ENCODE measurements around the gene CXCR1. TPM values are rescaled to one million over a fixed set of nuclear protein-coding genes. Genes with fewer than 3 reads are reported as not detected.

Gene CXCR1
- total RNA-seq, 1 donor, result not detected

GRCh38 chr2:218146056-218146455, 20.7 kb downstream of the CXCR1 start:
- peaks cover 38% of the 10 kb centered on the region for H3K27me3 ChIP-seq (ENCODE audit: insufficient read depth, low read length)
- H3K4me1 ChIP-seq (ENCODE audit: insufficient read depth, low read length), result no peaks in the 10 kb centered on the region
- no peaks in the 10 kb centered on the region for H3K79me2 ChIP-seq (ENCODE audit: insufficient read depth, low read length)
- no peaks in the 10 kb centered on the region for H3K36me3 ChIP-seq (ENCODE audit: insufficient read depth, low read length)
- no peak for DNase-seq (ENCODE audit: insufficient read length, low spot score, missing footprints)
- H2AFZ ChIP-seq (ENCODE audit: low read length), result no peak overlapping the region
- no peaks in the 10 kb centered on the region for H4K20me1 ChIP-seq (ENCODE audit: insufficient read depth, low read length)
- H3K27ac ChIP-seq (ENCODE audit: low read depth, low read length), result no peak overlapping the region
- no peaks in the 10 kb centered on the region for H3K9me3 ChIP-seq (ENCODE audit: low read depth, low read length)
- no peak overlapping the region for H3K4me2 ChIP-seq (ENCODE audit: insufficient read depth, low read length)
- H3K4me3 ChIP-seq (ENCODE audit: insufficient read depth, low read length), result no peak overlapping the region
- TF ChIP-seq CTCF (IDR thresholded peaks at IDR 0.05; ENCODE audit: extremely low read depth, low read depth, low read length), result no peak

GRCh38 chr2:218145124-218145523, 21.6 kb downstream of the CXCR1 start:
- H3K36me3 ChIP-seq (ENCODE audit: insufficient read depth, low read length), result no peaks in the 10 kb centered on the region
- no peaks in the 10 kb centered on the region for H4K20me1 ChIP-seq (ENCODE audit: insufficient read depth, low read length)
- no peaks in the 10 kb centered on the region for H3K79me2 ChIP-seq (ENCODE audit: insufficient read depth, low read length)
- H3K4me2 ChIP-seq (ENCODE audit: insufficient read depth, low read length), result no peak overlapping the region
- peaks cover 37% of the 10 kb centered on the region for H3K27me3 ChIP-seq (ENCODE audit: insufficient read depth, low read length)
- no peak for TF ChIP-seq CTCF (IDR thresholded peaks at IDR 0.05; ENCODE audit: extremely low read depth, low read depth, low read length)
- DNase-seq (ENCODE audit: insufficient read length, low spot score, missing footprints), result no peak
- H3K27ac ChIP-seq (ENCODE audit: low read depth, low read length), result no peak overlapping the region
- H3K4me1 ChIP-seq (ENCODE audit: insufficient read depth, low read length), result no peaks in the 10 kb centered on the region
- no peaks in the 10 kb centered on the region for H3K9me3 ChIP-seq (ENCODE audit: low read depth, low read length)
- no peak overlapping the region for H3K4me3 ChIP-seq (ENCODE audit: insufficient read depth, low read length)
- H2AFZ ChIP-seq (ENCODE audit: low read length), result no peak overlapping the region

GRCh38 chr2:218138047-218138446, 28.7 kb downstream of the CXCR1 start:
- no peak for TF ChIP-seq CTCF (IDR thresholded peaks at IDR 0.05; ENCODE audit: extremely low read depth, low read depth, low read length)
- no peak overlapping the region for H3K4me2 ChIP-seq (ENCODE audit: insufficient read depth, low read length)
- H2AFZ ChIP-seq (ENCODE audit: low read length), result no peak overlapping the region
- no peaks in the 10 kb centered on the region for H3K79me2 ChIP-seq (ENCODE audit: insufficient read depth, low read length)
- H3K36me3 ChIP-seq (ENCODE audit: insufficient read depth, low read length), result no peaks in the 10 kb centered on the region
- no peak overlapping the region for H3K27ac ChIP-seq (ENCODE audit: low read depth, low read length)
- H3K4me1 ChIP-seq (ENCODE audit: insufficient read depth, low read length), result no peaks in the 10 kb centered on the region
- no peak overlapping the region for H3K4me3 ChIP-seq (ENCODE audit: insufficient read depth, low read length)
- DNase-seq (ENCODE audit: insufficient read length, low spot score, missing footprints), result no peak
- H3K27me3 ChIP-seq (ENCODE audit: insufficient read depth, low read length), result peaks cover 52% of the 10 kb centered on the region
- H4K20me1 ChIP-seq (ENCODE audit: insufficient read depth, low read length), result no peaks in the 10 kb centered on the region
- no peaks in the 10 kb centered on the region for H3K9me3 ChIP-seq (ENCODE audit: low read depth, low read length)

GRCh38 chr2:218137514-218137913, 29.2 kb downstream of the CXCR1 start:
- no peaks in the 10 kb centered on the region for H3K79me2 ChIP-seq (ENCODE audit: insufficient read depth, low read length)
- no peak overlapping the region for H3K4me3 ChIP-seq (ENCODE audit: insufficient read depth, low read length)
- H3K9me3 ChIP-seq (ENCODE audit: low read depth, low read length), result no peaks in the 10 kb centered on the region
- peaks cover 51% of the 10 kb centered on the region for H3K27me3 ChIP-seq (ENCODE audit: insufficient read depth, low read length)
- H3K27ac ChIP-seq (ENCODE audit: low read depth, low read length), result no peak overlapping the region
- no peaks in the 10 kb centered on the region for H4K20me1 ChIP-seq (ENCODE audit: insufficient read depth, low read length)
- no peak overlapping the region for H2AFZ ChIP-seq (ENCODE audit: low read length)
- TF ChIP-seq CTCF (IDR thresholded peaks at IDR 0.05; ENCODE audit: extremely low read depth, low read depth, low read length), result no peak
- no peak for DNase-seq (ENCODE audit: insufficient read length, low spot score, missing footprints)
- H3K36me3 ChIP-seq (ENCODE audit: insufficient read depth, low read length), result no peaks in the 10 kb centered on the region
- H3K4me1 ChIP-seq (ENCODE audit: insufficient read depth, low read length), result no peaks in the 10 kb centered on the region
- H3K4me2 ChIP-seq (ENCODE audit: insufficient read depth, low read length), result no peak overlapping the region
